GM21381 (cell line): ENCODE measurements around the gene CYGB.
"Not testable (repeated sequence)": the region's sequence is repeated elsewhere in the genome, so short reads cannot be mapped to it uniquely, and the experiment has no call there.

Experiments used
- ATAC-seq: cut with Tn5 transposase; IDR thresholded peaks from one replicate; pipeline ENCODE4 v1.9.1; 2021; ENCODE audit warnings: mild to moderate bottlenecking, moderate library complexity; ENCODE audit not compliant: unreplicated experiment

Gene CYGB

GRCh38 chr17:76538941-76539570, 1.5 kb upstream of the CYGB start:
- no peak for ATAC-seq

GRCh38 chr17:76538281-76538931, 897 bp upstream of the CYGB start:
- no peak for ATAC-seq

GRCh38 chr17:76537288-76537577, 276 bp downstream of the CYGB start:
- ATAC-seq, result no peak

GRCh38 chr17:76536511-76537287, 810 bp downstream of the CYGB start:
- no peak for ATAC-seq

GRCh38 chr17:76535788-76536510, 1.6 kb downstream of the CYGB start:
- ATAC-seq, result no peak

GRCh38 chr17:76534831-76535732, 2.4 kb downstream of the CYGB start:
- ATAC-seq, result no peak

GRCh38 chr17:76533640-76534359, 3.7 kb downstream of the CYGB start:
- not testable (repeated sequence) for ATAC-seq

- no peak for ATAC-seq
Observed at GRCh38 chr17:76532072-76532651, 5.3 kb downstream of the CYGB start.

- no peak for ATAC-seq
Observed at GRCh38 chr17:76531486-76532038, 5.9 kb downstream of the CYGB start.

- ATAC-seq, result no peak
Observed at GRCh38 chr17:76530811-76531485, 6.6 kb downstream of the CYGB start.

- no peak for ATAC-seq
Observed at GRCh38 chr17:76530095-76530723, 7.3 kb downstream of the CYGB start.

- no peak for ATAC-seq
Observed at GRCh38 chr17:76529224-76530094, 8.1 kb downstream of the CYGB start.

GRCh38 chr17:76528528-76529223, 8.8 kb downstream of the CYGB start:
- no peak for ATAC-seq

- ATAC-seq, result peak; percentile 36
Observed at GRCh38 chr17:76528156-76528527, 9.4 kb downstream of the CYGB start.

GRCh38 chr17:76527430-76528111, 9.9 kb downstream of the CYGB start:
- peak; percentile 61 for ATAC-seq

GRCh38 chr17:76527016-76527415, 10.5 kb downstream of the CYGB start:
- ATAC-seq, result not testable (repeated sequence)
